ENCODE results near the gene MBOAT2. TPM values are rescaled to one million over a fixed set of nuclear protein-coding genes. Genes with fewer than 3 reads are reported as not detected.

The MBOAT2 gene
- total and polyA plus RNA-seq, 2 of the 13 experiments (the other 11 are each of a cell fraction or from before 2014, with no cell fraction given) = 0.11 to 0.36 TPM

GRCh38 chr2:8962890-8963289 lies 40.6 kb downstream of the MBOAT2 start (continued):
- TF ChIP-seq GLMP (CRISPR knock-in tag; IDR thresholded peaks at IDR 0.05; ENCODE audit: borderline replicate concordance) = no peak
- no peak for TF ChIP-seq GMEB1 (CRISPR knock-in tag; IDR thresholded peaks at IDR 0.05; ENCODE audit: borderline replicate concordance)
- TF ChIP-seq IKZF1 (IDR thresholded peaks at IDR 0.05) = no peak
- TF ChIP-seq ZNF362 (CRISPR knock-in tag; IDR thresholded peaks at IDR 0.05; ENCODE audit: borderline replicate concordance) = peak; percentile 75; the same call in 1 of the 2 replicates
- no peak for TF ChIP-seq ATF5 (CRISPR knock-in tag; IDR thresholded peaks at IDR 0.05; ENCODE audit: low read depth)
- TF ChIP-seq ZSCAN12 (CRISPR knock-in tag; IDR thresholded peaks at IDR 0.05) = no peak
- TF ChIP-seq ZKSCAN8 (CRISPR knock-in tag; IDR thresholded peaks at IDR 0.05; ENCODE audit: borderline replicate concordance) = 0 out of 2 replicates have a peak, but pooled peaks have one; percentile 55
- no peak for TF ChIP-seq PHF8 (CRISPR knock-in tag; IDR thresholded peaks at IDR 0.05)
- TF ChIP-seq PLRG1 (conservative IDR thresholded peaks at IDR 0.05) = no peak
- no peak for TF ChIP-seq HOXA9 (CRISPR knock-in tag; IDR thresholded peaks at IDR 0.05; ENCODE audit: borderline replicate concordance)
- TF ChIP-seq ZNF674 (CRISPR knock-in tag; IDR thresholded peaks at IDR 0.05; ENCODE audit: low read depth) = no peak
- TF ChIP-seq SP140L (CRISPR knock-in tag; IDR thresholded peaks at IDR 0.05; ENCODE audit: borderline replicate concordance) = no peak
- TF ChIP-seq ZBTB34 (CRISPR knock-in tag; IDR thresholded peaks at IDR 0.05) = no peak
- TF ChIP-seq DNMT3B (CRISPR knock-in tag; conservative IDR thresholded peaks at IDR 0.05) = no peak
- no peak for TF ChIP-seq THAP11 (CRISPR knock-in tag; IDR thresholded peaks at IDR 0.05)
- no peak for TF ChIP-seq ZBTB1 (CRISPR knock-in tag; IDR thresholded peaks at IDR 0.05; ENCODE audit: borderline replicate concordance)
- TF ChIP-seq SSRP1 (CRISPR knock-in tag; IDR thresholded peaks at IDR 0.05) = no peak
- no peak for TF ChIP-seq ELF4 (CRISPR knock-in tag; IDR thresholded peaks at IDR 0.05; ENCODE audit: borderline replicate concordance)
- no peak for TF ChIP-seq PAWR (CRISPR knock-in tag; IDR thresholded peaks at IDR 0.05; ENCODE audit: borderline replicate concordance)
- no peak for TF ChIP-seq ZNF281 (CRISPR knock-in tag; IDR thresholded peaks at IDR 0.05; ENCODE audit: borderline replicate concordance)
- no peak for TF ChIP-seq KLF16 (CRISPR knock-in tag; IDR thresholded peaks at IDR 0.05)
- no peak for TF ChIP-seq DRAP1 (CRISPR knock-in tag; IDR thresholded peaks at IDR 0.05)

All from HepG2 (cell line).